HCT116 (cell line): ENCODE data around the gene CNTN4. TPM values are rescaled to one million over a fixed set of nuclear protein-coding genes. Genes with fewer than 3 reads are reported as not detected.

Experiments
- ATAC-seq: fragments of 200-7000 bp; cut with Tn5 transposase; 2 replicates; pipeline ENCODE4 v1.9.1; 2020; ENCODE audit warnings: mild to moderate bottlenecking, moderate library complexity
- BruUV-seq: library from RNA; stranded (reverse); fragments of 400-500 nt; replicated peaks from 2 replicates; lab custom pipeline; 2021; lab: Mats Ljungman, UMichigan
- CTCF ChIA-PET: fragments of 300-600 bp; sonication (Branson Sonifier 250); formaldehyde crosslinking; loops from one replicate; lab custom pipeline; 2021; ENCODE audit warnings: antibody characterized with exemption; lab: Charles Lee
- POLR2A ChIA-PET: fragments of 300-600, 350-600 bp; sonication (Branson Sonifier 250); formaldehyde crosslinking; loops from one replicate; lab custom pipeline; 2021; ENCODE audit warnings: antibody characterized with exemption; lab: Charles Lee
- RAD21 ChIA-PET, 2 experiments: fragments of 300-600 bp; sonication (Branson Sonifier 250); formaldehyde crosslinking; loops; one replicate each; lab custom pipeline; 2023; ENCODE audit warnings: low total read pairs in 2 of 2; ENCODE audit not compliant: uncharacterized antibody in 2 of 2, unreplicated experiment in 2 of 2, low non-redundant PET in 1 of 2; lab: Charles Lee
- DNase-seq: peaks from one replicate; pipeline ENCODE4 v3.0.0-alpha.2; 2010; ENCODE audit warnings: low read depth, low spot score
- H2AFZ ChIP-seq: fragments of 200-600 bp; shearing (Covaris generic), sonication (generic); 2 replicates; pipeline ENCODE4 v1.6.1; 2017; ENCODE audit warnings: low read depth, mixed run types, mixed read lengths, antibody characterized with exemption, low read length; ENCODE audit not compliant: poor library complexity, severe bottlenecking
- H3K27ac ChIP-seq: 2 replicates; pipeline ENCODE4 v1.5.1; 2012; ENCODE audit warnings: low read depth, low read length
- H3K27me3 ChIP-seq: fragments of 200-600 bp; sonication (generic); 2 replicates; pipeline ENCODE4 v1.6.1; 2016; ENCODE audit warnings: mixed run types, low read length, mixed read lengths; ENCODE audit not compliant: insufficient read depth
- H3K36me3 ChIP-seq, 2 experiments: fragments of 200-500 bp in 1 of 2; fragments of 200-600 bp in 1 of 2; sonication (Bioruptor generic) in 1 of 2; sonication (generic) in 1 of 2; 2 replicates each; pipeline versions ENCODE4 v1.5.1 to v1.6.1; 2014 to 2016; ENCODE audit warnings: low read length in 2 of 2, inconsistent platforms in 1 of 2, mixed read lengths in 1 of 2, mixed run types in 1 of 2; ENCODE audit not compliant: insufficient read depth in 2 of 2, control insufficient read depth in 1 of 2
- H3K4me1 ChIP-seq, 2 experiments: fragments of 200-600 bp in 1 of 2; sonication (generic) in 1 of 2; 2 replicates each; pipeline versions ENCODE4 v1.5.1 to v1.6.1; 2012 to 2017; ENCODE audit warnings: low read length in 2 of 2, inconsistent platforms in 1 of 2, mild to moderate bottlenecking in 1 of 2, mixed read lengths in 1 of 2, mixed run types in 1 of 2, moderate library complexity in 1 of 2; ENCODE audit not compliant: insufficient read depth in 2 of 2, control insufficient read depth in 1 of 2
- H3K4me2 ChIP-seq: fragments of 200-600 bp; sonication (generic); 2 replicates; pipeline ENCODE4 v1.6.1; 2017; ENCODE audit warnings: mixed run types, low read length, mixed read lengths
- H3K4me3 ChIP-seq, 2 experiments: fragments of 200-600 bp in 1 of 2; sonication (generic) in 1 of 2; replicated peaks in 1 of 2; 2 replicates each; pipeline ENCODE4 v1.5.1; 2011 to 2016; ENCODE audit warnings: low read length in 2 of 2, control low read depth in 1 of 2, low read depth in 1 of 2, mild to moderate bottlenecking in 1 of 2, mixed read lengths in 1 of 2, mixed run types in 1 of 2
- H3K79me2 ChIP-seq: fragments of 200-600 bp; sonication (generic); 2 replicates; pipeline ENCODE4 v1.6.1; 2017; ENCODE audit warnings: mild to moderate bottlenecking, mixed run types, low read length, moderate library complexity, mixed read lengths; ENCODE audit not compliant: insufficient read depth
- H3K9ac ChIP-seq: fragments of 200-600 bp; sonication (generic); 2 replicates; pipeline ENCODE4 v1.6.1; 2016; ENCODE audit warnings: low read length, mixed read lengths
- H3K9me2 ChIP-seq: fragments of 200-600 bp; sonication (generic), shearing (Covaris generic); 2 replicates; pipeline ENCODE4 v1.6.1; 2017; ENCODE audit warnings: mixed run types, mild to moderate bottlenecking, moderate library complexity; ENCODE audit not compliant: insufficient read depth
- H3K9me3 ChIP-seq, 2 experiments: fragments of 200-500 bp in 1 of 2; fragments of 200-600 bp in 1 of 2; sonication (Bioruptor generic) in 1 of 2; sonication (generic) in 1 of 2; 2 replicates each; pipeline ENCODE4 v1.6.1; 2014 to 2017; ENCODE audit warnings: low read length in 2 of 2, mixed read lengths in 2 of 2, inconsistent platforms in 1 of 2, low read depth in 1 of 2, mild to moderate bottlenecking in 1 of 2, mixed run types in 1 of 2, moderate library complexity in 1 of 2; ENCODE audit not compliant: control insufficient read depth in 1 of 2, insufficient read depth in 1 of 2
- H4K20me1 ChIP-seq: fragments of 200-600 bp; sonication (generic), shearing (Covaris generic); 2 replicates; pipeline ENCODE4 v1.6.1; 2017; ENCODE audit warnings: mixed run types, mild to moderate bottlenecking, moderate library complexity; ENCODE audit not compliant: insufficient read depth
- CBX3 ChIP-seq: IDR thresholded peaks from 2 replicates; pipeline ENCODE4 v1.6.1; 2012; ENCODE audit warnings: low read depth
- CEBPB ChIP-seq: IDR thresholded peaks from 2 replicates; pipeline ENCODE4 v1.6.1; 2012; ENCODE audit warnings: low read depth
- ELF1 ChIP-seq: IDR thresholded peaks from 2 replicates; pipeline ENCODE4 v1.6.1; 2012; ENCODE audit warnings: low read depth, borderline replicate concordance
- EZH2 ChIP-seq: fragments of 200-600 bp; sonication (generic); IDR thresholded peaks from 2 replicates; pipeline ENCODE4 v1.6.1; 2017; ENCODE audit warnings: antibody characterized with exemption, mixed run types
- FOSL1 ChIP-seq: IDR thresholded peaks from 2 replicates; pipeline ENCODE4 v1.6.1; 2012; ENCODE audit warnings: low read depth
- POLR2A ChIP-seq: IDR thresholded peaks from 2 replicates; pipeline ENCODE4 v1.7.0; 2011; ENCODE audit warnings: borderline replicate concordance; ENCODE audit not compliant: insufficient read depth, insufficient read length; ENCODE audit errors: extremely low read depth
- RAD21 ChIP-seq: IDR thresholded peaks from 2 replicates; pipeline ENCODE4 v1.6.1; 2012; ENCODE audit warnings: low read depth, mild to moderate bottlenecking
- SIN3A ChIP-seq: IDR thresholded peaks from 2 replicates; pipeline ENCODE4 v1.6.1; 2012; ENCODE audit warnings: low read depth
- SP1 ChIP-seq: IDR thresholded peaks from 2 replicates; pipeline ENCODE4 v1.6.1; 2012; ENCODE audit warnings: low read depth
- ZFX ChIP-seq: fragments of 450-650 bp; IDR thresholded peaks from 2 replicates; pipeline ENCODE4 v1.6.1; 2017
- ZNF274 ChIP-seq: fragments of 200-500 bp; sonication (Bioruptor generic); IDR thresholded peaks from 2 replicates; pipeline ENCODE4 v1.6.1; 2014; ENCODE audit warnings: mild to moderate bottlenecking, low read depth, low read length, inconsistent platforms
- intact Hi-C: fragments of 100-400 bp; cut with micrococcal nuclease; formaldehyde crosslinking; loops from 2 replicates; pipeline ENCODE4 v1.10.0; 2022
- total RNA-seq: library from RNA; stranded (reverse); gene quantifications from one replicate; pipeline ENCODE4 v1.2.1, GENCODE V29; 2021; ENCODE audit not compliant: unreplicated experiment
- TF ChIP-seq, protein P1 (sequence below): IDR thresholded peaks from 2 replicates; pipeline ENCODE4 v1.6.1; 2012
- TF ChIP-seq, protein P2 (sequence below), 3 experiments: fragments of 200-600 bp in 1 of 3; sonication (generic) in 1 of 3; IDR thresholded peaks in 2 of 3; conservative IDR thresholded peaks in 1 of 3; 2 replicates each; pipeline ENCODE4 v1.5.1; 2012 to 2017; ENCODE audit warnings: low read depth in 2 of 3, low read length in 2 of 3, antibody characterized with exemption in 1 of 3, borderline replicate concordance in 1 of 3, control low read depth in 1 of 3, mild to moderate bottlenecking in 1 of 3, mixed read lengths in 1 of 3, mixed run types in 1 of 3, moderate library complexity in 1 of 3; ENCODE audit not compliant: insufficient read depth in 1 of 3
- TF ChIP-seq, protein P3 (sequence below): IDR thresholded peaks from 2 replicates; pipeline ENCODE4 v1.6.1; 2012
- TF ChIP-seq, protein P4 (sequence below): IDR thresholded peaks from 2 replicates; pipeline ENCODE4 v1.6.1; 2012; ENCODE audit warnings: low read depth

The CNTN4 gene
- total RNA-seq, 1 experiment from 2014 or later = not detected

DNA sequence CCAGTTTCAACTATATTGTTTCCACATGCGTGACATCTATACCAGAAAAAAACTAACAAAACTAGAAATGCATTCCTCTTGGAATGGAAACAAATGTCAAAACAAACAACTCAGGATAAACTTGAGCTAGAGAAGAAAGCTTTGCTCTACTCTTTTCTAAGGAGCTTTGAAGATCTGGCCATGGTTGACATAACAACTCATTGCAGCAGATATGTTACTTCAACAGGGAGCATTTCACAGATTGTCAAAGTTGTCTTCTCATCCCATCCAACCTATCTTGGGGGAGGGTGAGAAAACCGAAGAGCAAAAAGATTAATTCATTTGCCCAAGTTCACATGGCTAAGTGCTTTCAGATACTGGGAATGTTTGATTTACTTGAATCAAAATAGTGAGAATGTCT, 484.4 kb downstream of the CNTN4 start:
- Histone ChIP-seq H3K79me2 (no peaks in the 10 kb centered on the region), H4K20me1 (no peaks in the 10 kb centered on the region), H3K4me2 (no peak overlapping the region), H3K4me1 (no peaks in the 10 kb centered on the region; a peak in 1 of 4 replicates), H3K9me2 (no peaks in the 10 kb centered on the region), H3K36me3 (no peaks in the 10 kb centered on the region), H2AFZ (no peak overlapping the region), H3K27ac (no peak overlapping the region), H3K9ac (no peak overlapping the region), H3K9me3 (peaks cover 4 to 13% of the 10 kb centered on the region in 2 experiments; a peak in 2 of 4 replicates), H3K4me3 (no peak overlapping the region), H3K27me3 (no peaks in the 10 kb centered on the region)
- TF ChIP-seq ZFX (no peak), CBX3 (no peak), SIN3A (no peak), ELF1 (no peak), POLR2A (no peak), CEBPB (no peak), EZH2 (no peak), SP1 (no peak), ZNF274 (no peak), RAD21 (no peak), FOSL1 (no peak)
- TF ChIP-seq, protein P1, sequence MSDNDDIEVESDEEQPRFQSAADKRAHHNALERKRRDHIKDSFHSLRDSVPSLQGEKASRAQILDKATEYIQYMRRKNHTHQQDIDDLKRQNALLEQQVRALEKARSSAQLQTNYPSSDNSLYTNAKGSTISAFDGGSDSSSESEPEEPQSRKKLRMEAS = no peak
- TF ChIP-seq, protein P2, sequence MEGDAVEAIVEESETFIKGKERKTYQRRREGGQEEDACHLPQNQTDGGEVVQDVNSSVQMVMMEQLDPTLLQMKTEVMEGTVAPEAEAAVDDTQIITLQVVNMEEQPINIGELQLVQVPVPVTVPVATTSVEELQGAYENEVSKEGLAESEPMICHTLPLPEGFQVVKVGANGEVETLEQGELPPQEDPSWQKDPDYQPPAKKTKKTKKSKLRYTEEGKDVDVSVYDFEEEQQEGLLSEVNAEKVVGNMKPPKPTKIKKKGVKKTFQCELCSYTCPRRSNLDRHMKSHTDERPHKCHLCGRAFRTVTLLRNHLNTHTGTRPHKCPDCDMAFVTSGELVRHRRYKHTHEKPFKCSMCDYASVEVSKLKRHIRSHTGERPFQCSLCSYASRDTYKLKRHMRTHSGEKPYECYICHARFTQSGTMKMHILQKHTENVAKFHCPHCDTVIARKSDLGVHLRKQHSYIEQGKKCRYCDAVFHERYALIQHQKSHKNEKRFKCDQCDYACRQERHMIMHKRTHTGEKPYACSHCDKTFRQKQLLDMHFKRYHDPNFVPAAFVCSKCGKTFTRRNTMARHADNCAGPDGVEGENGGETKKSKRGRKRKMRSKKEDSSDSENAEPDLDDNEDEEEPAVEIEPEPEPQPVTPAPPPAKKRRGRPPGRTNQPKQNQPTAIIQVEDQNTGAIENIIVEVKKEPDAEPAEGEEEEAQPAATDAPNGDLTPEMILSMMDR (IDR thresholded peaks at IDR 0.05 in 2 of 3, conservative IDR thresholded peaks at IDR 0.05 in 1 of 3; ENCODE audit: borderline replicate concordance in 1 of 3, insufficient read depth in 1 of 3, low read depth in 2 of 3, low read length in 2 of 3) = no peak
- TF ChIP-seq, protein P3, sequence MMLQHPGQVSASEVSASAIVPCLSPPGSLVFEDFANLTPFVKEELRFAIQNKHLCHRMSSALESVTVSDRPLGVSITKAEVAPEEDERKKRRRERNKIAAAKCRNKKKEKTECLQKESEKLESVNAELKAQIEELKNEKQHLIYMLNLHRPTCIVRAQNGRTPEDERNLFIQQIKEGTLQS = no peak
- TF ChIP-seq, protein P4, sequence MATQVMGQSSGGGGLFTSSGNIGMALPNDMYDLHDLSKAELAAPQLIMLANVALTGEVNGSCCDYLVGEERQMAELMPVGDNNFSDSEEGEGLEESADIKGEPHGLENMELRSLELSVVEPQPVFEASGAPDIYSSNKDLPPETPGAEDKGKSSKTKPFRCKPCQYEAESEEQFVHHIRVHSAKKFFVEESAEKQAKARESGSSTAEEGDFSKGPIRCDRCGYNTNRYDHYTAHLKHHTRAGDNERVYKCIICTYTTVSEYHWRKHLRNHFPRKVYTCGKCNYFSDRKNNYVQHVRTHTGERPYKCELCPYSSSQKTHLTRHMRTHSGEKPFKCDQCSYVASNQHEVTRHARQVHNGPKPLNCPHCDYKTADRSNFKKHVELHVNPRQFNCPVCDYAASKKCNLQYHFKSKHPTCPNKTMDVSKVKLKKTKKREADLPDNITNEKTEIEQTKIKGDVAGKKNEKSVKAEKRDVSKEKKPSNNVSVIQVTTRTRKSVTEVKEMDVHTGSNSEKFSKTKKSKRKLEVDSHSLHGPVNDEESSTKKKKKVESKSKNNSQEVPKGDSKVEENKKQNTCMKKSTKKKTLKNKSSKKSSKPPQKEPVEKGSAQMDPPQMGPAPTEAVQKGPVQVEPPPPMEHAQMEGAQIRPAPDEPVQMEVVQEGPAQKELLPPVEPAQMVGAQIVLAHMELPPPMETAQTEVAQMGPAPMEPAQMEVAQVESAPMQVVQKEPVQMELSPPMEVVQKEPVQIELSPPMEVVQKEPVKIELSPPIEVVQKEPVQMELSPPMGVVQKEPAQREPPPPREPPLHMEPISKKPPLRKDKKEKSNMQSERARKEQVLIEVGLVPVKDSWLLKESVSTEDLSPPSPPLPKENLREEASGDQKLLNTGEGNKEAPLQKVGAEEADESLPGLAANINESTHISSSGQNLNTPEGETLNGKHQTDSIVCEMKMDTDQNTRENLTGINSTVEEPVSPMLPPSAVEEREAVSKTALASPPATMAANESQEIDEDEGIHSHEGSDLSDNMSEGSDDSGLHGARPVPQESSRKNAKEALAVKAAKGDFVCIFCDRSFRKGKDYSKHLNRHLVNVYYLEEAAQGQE = no peak
- POLR2A ChIA-PET = no interaction called here
- no peak for ATAC-seq
- DNase-seq = no peak
- intact Hi-C loops = no loop called here
- CTCF ChIA-PET = no interaction called here
- RAD21 ChIA-PET = no interaction called here
- BruUV-seq = no TSS peak
